ENCODE results near the gene KXD1.

DNA sequence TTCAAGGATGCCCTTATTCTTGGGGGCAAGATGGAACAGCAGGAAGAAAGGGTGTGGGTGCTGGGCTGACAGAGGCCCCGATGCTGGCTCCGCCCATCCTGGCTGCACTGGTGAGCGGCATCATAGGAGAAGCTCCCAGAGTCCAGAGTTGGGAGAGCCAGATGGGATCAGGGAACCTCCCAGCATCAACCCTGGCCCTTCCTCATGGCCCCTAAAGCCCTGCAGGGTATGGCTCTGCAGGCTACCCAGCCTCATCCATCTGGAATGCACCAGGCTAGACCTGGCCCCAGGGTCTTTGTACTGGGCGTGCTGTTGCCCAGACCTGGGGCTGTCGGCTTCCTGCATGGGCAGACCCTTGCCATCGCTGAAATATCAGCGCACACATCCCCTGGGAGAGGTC is 27.9 kb upstream of the KXD1 start:
- TF ChIP-seq POLR2A (IDR thresholded peaks at IDR 0.05; ENCODE audit: low read depth, low read length): no peak
- no peak for TF ChIP-seq SPI1 (IDR thresholded peaks at IDR 0.05; ENCODE audit: borderline replicate concordance, insufficient read depth, low read depth, low read length)
- TF ChIP-seq TCF7 (IDR thresholded peaks at IDR 0.05; ENCODE audit: borderline replicate concordance): no peak
- TF ChIP-seq CHD2 (IDR thresholded peaks at IDR 0.05; ENCODE audit: borderline replicate concordance, low read depth, low read length): no peak
- TF ChIP-seq, protein P1, sequence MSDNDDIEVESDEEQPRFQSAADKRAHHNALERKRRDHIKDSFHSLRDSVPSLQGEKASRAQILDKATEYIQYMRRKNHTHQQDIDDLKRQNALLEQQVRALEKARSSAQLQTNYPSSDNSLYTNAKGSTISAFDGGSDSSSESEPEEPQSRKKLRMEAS (IDR thresholded peaks at IDR 0.05; ENCODE audit: low read depth, low read length): no peak
- TF ChIP-seq, protein P2, sequence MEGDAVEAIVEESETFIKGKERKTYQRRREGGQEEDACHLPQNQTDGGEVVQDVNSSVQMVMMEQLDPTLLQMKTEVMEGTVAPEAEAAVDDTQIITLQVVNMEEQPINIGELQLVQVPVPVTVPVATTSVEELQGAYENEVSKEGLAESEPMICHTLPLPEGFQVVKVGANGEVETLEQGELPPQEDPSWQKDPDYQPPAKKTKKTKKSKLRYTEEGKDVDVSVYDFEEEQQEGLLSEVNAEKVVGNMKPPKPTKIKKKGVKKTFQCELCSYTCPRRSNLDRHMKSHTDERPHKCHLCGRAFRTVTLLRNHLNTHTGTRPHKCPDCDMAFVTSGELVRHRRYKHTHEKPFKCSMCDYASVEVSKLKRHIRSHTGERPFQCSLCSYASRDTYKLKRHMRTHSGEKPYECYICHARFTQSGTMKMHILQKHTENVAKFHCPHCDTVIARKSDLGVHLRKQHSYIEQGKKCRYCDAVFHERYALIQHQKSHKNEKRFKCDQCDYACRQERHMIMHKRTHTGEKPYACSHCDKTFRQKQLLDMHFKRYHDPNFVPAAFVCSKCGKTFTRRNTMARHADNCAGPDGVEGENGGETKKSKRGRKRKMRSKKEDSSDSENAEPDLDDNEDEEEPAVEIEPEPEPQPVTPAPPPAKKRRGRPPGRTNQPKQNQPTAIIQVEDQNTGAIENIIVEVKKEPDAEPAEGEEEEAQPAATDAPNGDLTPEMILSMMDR (IDR thresholded peaks at IDR 0.05 in 2 of 3, conservative IDR thresholded peaks at IDR 0.05 in 1 of 3; ENCODE audit: control insufficient read depth in 2 of 3, extremely low read depth in 1 of 3, insufficient read depth in 1 of 3, low read depth in 3 of 3, low read length in 3 of 3): no peak
- TF ChIP-seq, protein P3, sequence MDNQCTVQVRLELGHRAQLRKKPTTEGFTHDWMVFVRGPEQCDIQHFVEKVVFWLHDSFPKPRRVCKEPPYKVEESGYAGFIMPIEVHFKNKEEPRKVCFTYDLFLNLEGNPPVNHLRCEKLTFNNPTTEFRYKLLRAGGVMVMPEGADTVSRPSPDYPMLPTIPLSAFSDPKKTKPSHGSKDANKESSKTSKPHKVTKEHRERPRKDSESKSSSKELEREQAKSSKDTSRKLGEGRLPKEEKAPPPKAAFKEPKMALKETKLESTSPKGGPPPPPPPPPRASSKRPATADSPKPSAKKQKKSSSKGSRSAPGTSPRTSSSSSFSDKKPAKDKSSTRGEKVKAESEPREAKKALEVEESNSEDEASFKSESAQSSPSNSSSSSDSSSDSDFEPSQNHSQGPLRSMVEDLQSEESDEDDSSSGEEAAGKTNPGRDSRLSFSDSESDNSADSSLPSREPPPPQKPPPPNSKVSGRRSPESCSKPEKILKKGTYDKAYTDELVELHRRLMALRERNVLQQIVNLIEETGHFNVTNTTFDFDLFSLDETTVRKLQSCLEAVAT (IDR thresholded peaks at IDR 0.05): no peak
- TF ChIP-seq ESRRA (IDR thresholded peaks at IDR 0.05; ENCODE audit: low read length): no peak
- TF ChIP-seq MXI1 (IDR thresholded peaks at IDR 0.05; ENCODE audit: low read depth, low read length): no peak
